Astrocyte (in vitro differentiated cells and primary cell): ENCODE results near the gene SHISA9. TPM values are rescaled to one million over a fixed set of nuclear protein-coding genes. Genes with fewer than 3 reads are reported as not detected.

Experiments
- DNase-seq: peaks from one replicate; pipeline ENCODE4 v3.0.0-alpha.2; 2010; ENCODE audit warnings: low read depth
- FAIRE-seq: peaks from 2 replicates; lab custom pipeline; 2011; peaks lifted over from hg19 to GRCh38; lab: Jason Lieb, UNC
- H2AFZ ChIP-seq: 2 replicates; pipeline ENCODE4 v1.6.0; 2012; ENCODE audit warnings: low read depth, low read length, inconsistent platforms
- H3K27ac ChIP-seq: 2 replicates; pipeline ENCODE4 v1.5.1; 2011; ENCODE audit warnings: low read depth, low read length, inconsistent platforms
- H3K27me3 ChIP-seq: 2 replicates; pipeline ENCODE4 v1.6.0; 2011; ENCODE audit warnings: low read length, inconsistent platforms; ENCODE audit not compliant: insufficient read depth
- H3K36me3 ChIP-seq: 2 replicates; pipeline ENCODE4 v1.5.1; 2011; ENCODE audit warnings: low read length, inconsistent platforms; ENCODE audit not compliant: insufficient read depth
- H3K4me1 ChIP-seq: 2 replicates; pipeline ENCODE4 v1.5.1; 2011; ENCODE audit warnings: low read length, inconsistent platforms; ENCODE audit not compliant: insufficient read depth
- H3K4me2 ChIP-seq: 2 replicates; pipeline ENCODE4 v1.6.0; 2012; ENCODE audit warnings: low read length, inconsistent platforms
- H3K4me3 ChIP-seq: 2 replicates; pipeline ENCODE4 v1.5.1; 2011; ENCODE audit warnings: low read depth, mild to moderate bottlenecking, low read length, inconsistent platforms; ENCODE audit not compliant: insufficient read depth
- H3K79me2 ChIP-seq: 2 replicates; pipeline ENCODE4 v1.6.0; 2012; ENCODE audit warnings: mild to moderate bottlenecking, low read length, inconsistent platforms; ENCODE audit not compliant: insufficient read depth
- H3K9ac ChIP-seq: 2 replicates; pipeline ENCODE4 v1.6.0; 2012; ENCODE audit warnings: mild to moderate bottlenecking, low read length, inconsistent platforms
- H3K9me3 ChIP-seq: 2 replicates; pipeline ENCODE4 v1.5.1; 2012; ENCODE audit warnings: low read depth, mild to moderate bottlenecking, low read length, inconsistent platforms; ENCODE audit not compliant: insufficient read depth
- H4K20me1 ChIP-seq: 2 replicates; pipeline ENCODE4 v1.6.0; 2012; ENCODE audit warnings: low read length, inconsistent platforms; ENCODE audit not compliant: insufficient read depth
- H3K27ac Mint-ChIP-seq: one replicate; pipeline ENCODE4 v1.8.0; 2021; ENCODE audit warnings: mild to moderate bottlenecking, mixed read lengths; ENCODE audit not compliant: unreplicated experiment
- H3K27me3 Mint-ChIP-seq: one replicate; pipeline ENCODE4 v1.8.0; 2021; ENCODE audit warnings: low read depth, mixed read lengths; ENCODE audit not compliant: unreplicated experiment
- H3K36me3 Mint-ChIP-seq: one replicate; pipeline ENCODE4 v1.8.0; 2021; ENCODE audit warnings: low read depth, mixed read lengths; ENCODE audit not compliant: unreplicated experiment
- H3K4me1 Mint-ChIP-seq: one replicate; pipeline ENCODE4 v1.8.0; 2021; ENCODE audit warnings: low read depth, mixed read lengths; ENCODE audit not compliant: unreplicated experiment
- H3K4me3 Mint-ChIP-seq: one replicate; pipeline ENCODE4 v1.8.0; 2021; ENCODE audit warnings: mild to moderate bottlenecking, moderate library complexity, mixed read lengths; ENCODE audit not compliant: unreplicated experiment
- H3K9me3 Mint-ChIP-seq: one replicate; pipeline ENCODE4 v1.8.0; 2021; ENCODE audit warnings: mild to moderate bottlenecking, mixed read lengths; ENCODE audit not compliant: unreplicated experiment
- CTCF ChIP-seq: IDR thresholded peaks from 2 replicates; pipeline ENCODE4 v1.5.1; 2011; ENCODE audit warnings: low read depth, mild to moderate bottlenecking, inconsistent platforms, low read length, moderate library complexity; ENCODE audit not compliant: insufficient read depth
- EZH2 ChIP-seq: IDR thresholded peaks from 2 replicates; pipeline ENCODE4 v1.6.1; 2012; ENCODE audit warnings: mild to moderate bottlenecking, low read length, inconsistent platforms; ENCODE audit not compliant: insufficient read depth
- total RNA-seq: library from RNA; stranded (reverse); gene quantifications from 2 replicates; pipeline ENCODE4 v1.2.1, GENCODE V29; 2021

SHISA9 gene
- total RNA-seq, 1 donor from 2014 or later = 73.0 TPM

- Mint-ChIP-seq H3K36me3 (peaks cover 4% of the 10 kb centered on the region), H3K4me1 (peaks cover 20% of the 10 kb centered on the region), H3K9me3 (peaks cover 6% of the 10 kb centered on the region), H3K27ac (no peak overlapping the region), H3K4me3 (no peak overlapping the region), H3K27me3 (no peaks in the 10 kb centered on the region)
- no peak overlapping the region for H2AFZ ChIP-seq
- no peaks in the 10 kb centered on the region for H4K20me1 ChIP-seq
- H3K4me1 ChIP-seq = no peaks in the 10 kb centered on the region
- H3K36me3 ChIP-seq = no peaks in the 10 kb centered on the region
- H3K27me3 ChIP-seq = no peaks in the 10 kb centered on the region
- no peaks in the 10 kb centered on the region for H3K79me2 ChIP-seq
- no peak overlapping the region for H3K9ac ChIP-seq
- H3K4me2 ChIP-seq = no peak overlapping the region
- TF ChIP-seq EZH2 = no peak
- TF ChIP-seq CTCF = no peak
- H3K27ac ChIP-seq = no peak overlapping the region
- FAIRE-seq = no peak
- no peak for DNase-seq
- peaks cover under 1% of the 10 kb centered on the region for H3K9me3 ChIP-seq
- no peak overlapping the region for H3K4me3 ChIP-seq
Observed at GRCh38 chr16:13136901-13137300, 235.5 kb downstream of the SHISA9 start.

GRCh38 chr16:13138528-13138927 lies 237.1 kb downstream of the SHISA9 start:
- H3K4me1 ChIP-seq = no peaks in the 10 kb centered on the region
- H3K9me3 ChIP-seq = peaks cover 4% of the 10 kb centered on the region
- FAIRE-seq (no peak), DNase-seq (no peak)
- no peak overlapping the region for H3K4me3 ChIP-seq
- Mint-ChIP-seq H3K4me3 (no peak overlapping the region), H3K27me3 (no peaks in the 10 kb centered on the region), H3K9me3 (peaks cover 6% of the 10 kb centered on the region), H3K27ac (no peak overlapping the region), H3K4me1 (peaks cover 12% of the 10 kb centered on the region), H3K36me3 (peaks cover 6% of the 10 kb centered on the region)
- H3K4me2 ChIP-seq = no peak overlapping the region
- no peak overlapping the region for H3K27ac ChIP-seq
- H3K27me3 ChIP-seq = no peaks in the 10 kb centered on the region
- H2AFZ ChIP-seq = no peak overlapping the region
- no peaks in the 10 kb centered on the region for H4K20me1 ChIP-seq
- no peak for TF ChIP-seq EZH2
- no peak for TF ChIP-seq CTCF
- no peaks in the 10 kb centered on the region for H3K79me2 ChIP-seq
- no peak overlapping the region for H3K9ac ChIP-seq
- H3K36me3 ChIP-seq = no peaks in the 10 kb centered on the region

GRCh38 chr16:13139661-13140241 lies 238.4 kb downstream of the SHISA9 start:
- H3K27ac ChIP-seq = no peak overlapping the region
- H2AFZ ChIP-seq = no peak overlapping the region
- DNase-seq (no peak), FAIRE-seq (no peak)
- no peaks in the 10 kb centered on the region for H3K36me3 ChIP-seq
- Mint-ChIP-seq H3K9me3 (peaks cover 5% of the 10 kb centered on the region), H3K4me1 (peaks cover 12% of the 10 kb centered on the region), H3K27me3 (no peaks in the 10 kb centered on the region), H3K36me3 (peaks cover 10% of the 10 kb centered on the region), H3K27ac (no peak overlapping the region), H3K4me3 (no peak overlapping the region)
- H3K9ac ChIP-seq = no peak overlapping the region
- H4K20me1 ChIP-seq = no peaks in the 10 kb centered on the region
- no peaks in the 10 kb centered on the region for H3K27me3 ChIP-seq
- no peaks in the 10 kb centered on the region for H3K4me1 ChIP-seq
- TF ChIP-seq CTCF (no peak), EZH2 (no peak)
- H3K4me3 ChIP-seq = no peak overlapping the region
- H3K4me2 ChIP-seq = no peak overlapping the region
- H3K79me2 ChIP-seq = no peaks in the 10 kb centered on the region
- peaks cover 4% of the 10 kb centered on the region for H3K9me3 ChIP-seq
